HL-60 (cell line): ENCODE measurements around the gene OSMR.

ENCODE experiments used
- DNase-seq, 2 experiments: peaks; one replicate each; pipeline ENCODE4 v3.0.0-alpha.2; 2010 to 2020; ENCODE audit warnings: low read depth in 1 of 2, low spot score in 1 of 2
- H3K27ac ChIP-seq: fragments of 250-450 bp; sonication (Bioruptor Pico); replicated peaks from 2 replicates; pipeline ENCODE4 v1.5.1; 2020; ENCODE audit warnings: mild to moderate bottlenecking, moderate library complexity
- H3K27me3 ChIP-seq: fragments of 250-450 bp; sonication (Bioruptor Pico); 2 replicates; pipeline ENCODE4 v1.5.1; 2021; ENCODE audit warnings: mild to moderate bottlenecking, moderate library complexity; ENCODE audit not compliant: insufficient read depth, poor library complexity, severe bottlenecking
- H3K4me3 ChIP-seq: replicated peaks from 2 replicates; pipeline ENCODE4 v1.5.1; 2011; ENCODE audit warnings: mild to moderate bottlenecking, control low read depth, low read length; ENCODE audit not compliant: insufficient read depth
- GABPA ChIP-seq: IDR thresholded peaks from 2 replicates; pipeline ENCODE4 v1.6.1; 2012; ENCODE audit warnings: low read depth
- POLR2AphosphoS5 ChIP-seq: IDR thresholded peaks from 2 replicates; pipeline ENCODE4 v1.6.1; 2012; ENCODE audit warnings: low read depth
- SPI1 ChIP-seq: IDR thresholded peaks from 2 replicates; pipeline ENCODE4 v1.6.1; 2012; ENCODE audit warnings: low read depth, mild to moderate bottlenecking, borderline replicate concordance
- TF ChIP-seq, protein P1 (sequence below): IDR thresholded peaks from 2 replicates; pipeline ENCODE4 v1.6.1; 2012; ENCODE audit warnings: low read depth; ENCODE audit not compliant: insufficient replicate concordance
- TF ChIP-seq, protein P2 (sequence below): IDR thresholded peaks from one replicate; pipeline ENCODE4 v1.5.1; 2011; ENCODE audit warnings: low read length, control low read depth, inconsistent platforms; ENCODE audit not compliant: insufficient read depth

The OSMR gene

DNA sequence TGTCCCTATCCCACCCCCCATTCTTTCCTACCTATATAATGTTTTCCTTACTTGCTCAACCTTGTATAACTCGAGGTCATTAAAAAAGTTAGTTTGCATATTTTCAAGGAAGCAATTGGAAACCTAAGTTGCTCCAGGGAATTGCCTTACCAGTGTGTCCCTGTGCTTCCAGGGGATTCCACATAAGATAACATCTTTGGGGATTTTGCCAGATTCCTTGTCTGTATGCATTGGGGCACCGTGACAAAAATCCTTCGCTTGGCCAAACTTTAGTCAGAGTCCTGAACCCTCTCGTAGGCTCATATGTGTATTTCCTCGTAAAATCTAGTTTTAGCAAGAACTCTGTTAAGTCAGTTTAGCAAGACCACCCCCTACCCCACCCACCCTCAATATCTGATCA, 14.7 kb upstream of the OSMR start:
- Histone ChIP-seq H3K27me3 (peaks cover 5% of the 10 kb centered on the region), H3K4me3 (no peak overlapping the region), H3K27ac (no peak overlapping the region)
- TF ChIP-seq, protein P1, sequence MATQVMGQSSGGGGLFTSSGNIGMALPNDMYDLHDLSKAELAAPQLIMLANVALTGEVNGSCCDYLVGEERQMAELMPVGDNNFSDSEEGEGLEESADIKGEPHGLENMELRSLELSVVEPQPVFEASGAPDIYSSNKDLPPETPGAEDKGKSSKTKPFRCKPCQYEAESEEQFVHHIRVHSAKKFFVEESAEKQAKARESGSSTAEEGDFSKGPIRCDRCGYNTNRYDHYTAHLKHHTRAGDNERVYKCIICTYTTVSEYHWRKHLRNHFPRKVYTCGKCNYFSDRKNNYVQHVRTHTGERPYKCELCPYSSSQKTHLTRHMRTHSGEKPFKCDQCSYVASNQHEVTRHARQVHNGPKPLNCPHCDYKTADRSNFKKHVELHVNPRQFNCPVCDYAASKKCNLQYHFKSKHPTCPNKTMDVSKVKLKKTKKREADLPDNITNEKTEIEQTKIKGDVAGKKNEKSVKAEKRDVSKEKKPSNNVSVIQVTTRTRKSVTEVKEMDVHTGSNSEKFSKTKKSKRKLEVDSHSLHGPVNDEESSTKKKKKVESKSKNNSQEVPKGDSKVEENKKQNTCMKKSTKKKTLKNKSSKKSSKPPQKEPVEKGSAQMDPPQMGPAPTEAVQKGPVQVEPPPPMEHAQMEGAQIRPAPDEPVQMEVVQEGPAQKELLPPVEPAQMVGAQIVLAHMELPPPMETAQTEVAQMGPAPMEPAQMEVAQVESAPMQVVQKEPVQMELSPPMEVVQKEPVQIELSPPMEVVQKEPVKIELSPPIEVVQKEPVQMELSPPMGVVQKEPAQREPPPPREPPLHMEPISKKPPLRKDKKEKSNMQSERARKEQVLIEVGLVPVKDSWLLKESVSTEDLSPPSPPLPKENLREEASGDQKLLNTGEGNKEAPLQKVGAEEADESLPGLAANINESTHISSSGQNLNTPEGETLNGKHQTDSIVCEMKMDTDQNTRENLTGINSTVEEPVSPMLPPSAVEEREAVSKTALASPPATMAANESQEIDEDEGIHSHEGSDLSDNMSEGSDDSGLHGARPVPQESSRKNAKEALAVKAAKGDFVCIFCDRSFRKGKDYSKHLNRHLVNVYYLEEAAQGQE, result no peak
- TF ChIP-seq SPI1 (no peak), POLR2AphosphoS5 (no peak), GABPA (no peak)
- TF ChIP-seq, protein P2, sequence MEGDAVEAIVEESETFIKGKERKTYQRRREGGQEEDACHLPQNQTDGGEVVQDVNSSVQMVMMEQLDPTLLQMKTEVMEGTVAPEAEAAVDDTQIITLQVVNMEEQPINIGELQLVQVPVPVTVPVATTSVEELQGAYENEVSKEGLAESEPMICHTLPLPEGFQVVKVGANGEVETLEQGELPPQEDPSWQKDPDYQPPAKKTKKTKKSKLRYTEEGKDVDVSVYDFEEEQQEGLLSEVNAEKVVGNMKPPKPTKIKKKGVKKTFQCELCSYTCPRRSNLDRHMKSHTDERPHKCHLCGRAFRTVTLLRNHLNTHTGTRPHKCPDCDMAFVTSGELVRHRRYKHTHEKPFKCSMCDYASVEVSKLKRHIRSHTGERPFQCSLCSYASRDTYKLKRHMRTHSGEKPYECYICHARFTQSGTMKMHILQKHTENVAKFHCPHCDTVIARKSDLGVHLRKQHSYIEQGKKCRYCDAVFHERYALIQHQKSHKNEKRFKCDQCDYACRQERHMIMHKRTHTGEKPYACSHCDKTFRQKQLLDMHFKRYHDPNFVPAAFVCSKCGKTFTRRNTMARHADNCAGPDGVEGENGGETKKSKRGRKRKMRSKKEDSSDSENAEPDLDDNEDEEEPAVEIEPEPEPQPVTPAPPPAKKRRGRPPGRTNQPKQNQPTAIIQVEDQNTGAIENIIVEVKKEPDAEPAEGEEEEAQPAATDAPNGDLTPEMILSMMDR, result no peak
- no peak for DNase-seq

DNA sequence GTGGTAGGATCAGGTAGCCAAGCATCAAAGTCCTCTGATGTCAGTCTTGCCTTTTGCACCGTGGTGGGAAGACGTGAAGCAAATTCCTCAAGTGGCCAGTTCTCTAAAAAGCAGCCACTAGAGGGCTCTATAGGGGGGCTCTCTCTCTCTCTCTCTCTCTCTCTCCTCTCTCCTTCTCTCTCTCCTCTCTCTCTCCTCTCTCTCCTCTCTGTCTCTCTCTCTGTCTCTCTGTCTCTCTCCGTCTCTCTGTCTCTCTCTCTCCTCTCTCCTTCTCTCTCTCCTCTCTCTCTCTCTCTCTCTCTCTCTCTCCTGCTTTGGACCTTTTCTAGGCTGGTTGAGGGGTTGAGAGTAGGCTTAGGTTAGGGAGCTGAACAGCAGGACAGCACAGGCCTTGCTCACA, 13.9 kb upstream of the OSMR start:
- TF ChIP-seq GABPA, result no peak
- TF ChIP-seq, protein P2, result peak; percentile 23
- Histone ChIP-seq H3K4me3 (no peak overlapping the region), H3K27ac (no peak overlapping the region), H3K27me3 (peaks cover 4% of the 10 kb centered on the region)
- peak in 1 of 2 experiments; percentile 3 for DNase-seq

DNA sequence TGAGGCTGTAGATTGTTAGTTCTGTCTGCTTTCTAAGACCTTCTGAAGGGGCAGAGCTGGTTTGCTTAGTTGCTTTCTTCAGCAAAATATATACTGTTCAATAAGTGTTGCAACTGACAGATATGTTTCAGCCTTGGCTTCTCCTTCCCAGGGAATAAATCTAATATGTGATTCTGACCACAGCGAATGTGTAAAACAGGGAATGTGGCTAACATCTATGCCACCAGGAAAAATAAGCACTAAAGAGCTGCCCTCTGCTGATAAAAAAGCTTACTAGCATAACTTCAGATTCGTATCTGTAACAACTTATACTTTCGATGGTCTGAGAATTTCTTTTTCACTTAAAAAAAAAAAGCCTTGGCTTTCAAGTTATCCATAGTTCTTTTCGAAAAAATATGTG, 13.0 kb upstream of the OSMR start:
- Histone ChIP-seq H3K27me3 (peaks cover 8% of the 10 kb centered on the region), H3K4me3 (no peak overlapping the region), H3K27ac (no peak overlapping the region)
- DNase-seq, result no peak
- TF ChIP-seq, protein P1, result no peak
- TF ChIP-seq SPI1, result no peak
- no peak for TF ChIP-seq GABPA
- TF ChIP-seq, protein P2, result no peak
- TF ChIP-seq POLR2AphosphoS5, result no peak

DNA sequence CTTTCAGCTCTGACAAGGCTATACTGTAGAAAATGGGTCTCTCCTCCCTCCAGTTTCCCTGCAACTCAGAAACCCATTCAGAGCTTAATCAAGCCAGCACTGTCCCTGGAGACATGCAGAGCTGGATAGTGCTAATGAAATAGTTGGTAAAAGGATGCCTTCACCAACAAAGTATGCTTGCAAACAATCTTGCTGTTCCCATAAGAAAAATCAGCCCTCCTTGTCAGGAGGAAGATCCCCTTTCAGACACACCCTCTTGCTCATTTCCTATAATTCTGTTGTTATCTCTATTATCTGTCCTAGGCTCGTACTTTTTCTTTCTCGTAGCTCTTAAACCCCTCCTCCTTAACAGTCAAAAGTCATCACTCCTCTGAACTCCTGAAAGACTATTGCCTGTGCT, 9.9 kb upstream of the OSMR start:
- Histone ChIP-seq H3K4me3 (no peak overlapping the region), H3K27ac (no peak overlapping the region), H3K27me3 (peaks cover 7% of the 10 kb centered on the region)
- no peak for DNase-seq
- no peak for TF ChIP-seq SPI1
- TF ChIP-seq, protein P2, result no peak
- TF ChIP-seq GABPA, result no peak
- no peak for TF ChIP-seq POLR2AphosphoS5
- TF ChIP-seq, protein P1, result no peak
